ENCODE results near the gene TGIF1. TPM values are rescaled to one million over a fixed set of nuclear protein-coding genes. Genes with fewer than 3 reads are reported as not detected.
A peak's percentile ranks its signal among the peaks of the same experiment; 100 is the strongest.

TGIF1 gene
- total and polyA plus RNA-seq, 9 of the 15 experiments (the other 6 are each of a cell fraction or from before 2014, with no cell fraction given) = 16.1 to 77.7 (median 44.6) TPM

GRCh38 chr18:3449512-3450011, 410 bp upstream of the TGIF1 start (continued):
- TF ChIP-seq MITF (IDR thresholded peaks at IDR 0.05) (no peak), GABPB2 (CRISPR knock-in tag; conservative IDR thresholded peaks at IDR 0.05) (0 out of 2 replicates have a peak, but pooled peaks have one; percentile 24), PTTG1 (tag; IDR thresholded peaks at IDR 0.05; ENCODE audit: low read depth) (no peak), CHCHD3 (CRISPR knock-in tag; IDR thresholded peaks at IDR 0.05) (no peak), TGIF2 (CRISPR knock-in tag; IDR thresholded peaks at IDR 0.05) (no peak), U2AF2 (optimal IDR thresholded peaks at IDR 0.05; ENCODE audit: low read depth, low read length) (no peak), PHTF2 (CRISPR knock-in tag; IDR thresholded peaks at IDR 0.05) (no peak), CTCFL (IDR thresholded peaks at IDR 0.05; ENCODE audit: borderline replicate concordance, insufficient read depth, low read depth, low read length, poor library complexity, severe bottlenecking) (no peak), ZBTB9 (CRISPR knock-in tag; IDR thresholded peaks at IDR 0.05) (peak; percentile 45), ZFP1 (CRISPR knock-in tag; IDR thresholded peaks at IDR 0.05) (no peak), THRB (CRISPR knock-in tag; conservative IDR thresholded peaks at IDR 0.05) (no peak), BRCA1 (IDR thresholded peaks at IDR 0.05) (no peak), BRCA1 (CRISPR knock-in tag; IDR thresholded peaks at IDR 0.05) (no peak), ZNF121 (CRISPR knock-in tag; conservative IDR thresholded peaks at IDR 0.05) (no peak), TOE1 (IDR thresholded peaks at IDR 0.05; ENCODE audit: borderline replicate concordance) (no peak), TOE1 (CRISPR knock-in tag; IDR thresholded peaks at IDR 0.05; ENCODE audit: borderline replicate concordance, low read depth) (no peak), ZNF165 (CRISPR knock-in tag; IDR thresholded peaks at IDR 0.05; ENCODE audit: borderline replicate concordance) (no peak), CCNT2 (IDR thresholded peaks at IDR 0.05; ENCODE audit: borderline replicate concordance, extremely low read depth, insufficient read length, low read depth, low read length) (peak; percentile 82), RFX1 (IDR thresholded peaks at IDR 0.05) (no peak), SRF (CRISPR knock-in tag; IDR thresholded peaks at IDR 0.05) (0 out of 4 replicates have a peak, but pooled peaks of 1 of the 2 experiments have one; percentile 42), ZNF354B (CRISPR knock-in tag; IDR thresholded peaks at IDR 0.05) (no peak), LCOR (CRISPR knock-in tag; IDR thresholded peaks at IDR 0.05) (no peak; the same call in 1 of the 2 replicates), ZNF253 (CRISPR knock-in tag; conservative IDR thresholded peaks at IDR 0.05) (no peak), KAT8 (IDR thresholded peaks at IDR 0.05; ENCODE audit: low read depth) (no peak)

Measured in K562 (cell line).